ENCODE data around the gene KLRG1. TPM values are rescaled to one million over a fixed set of nuclear protein-coding genes. Genes with fewer than 3 reads are reported as not detected.

KLRG1 gene
- total and polyA plus RNA-seq, 5 donors from 2014 or later, result 4.8 to 22.2 (median 16.5) TPM

- Mint-ChIP-seq H3K27me3 (no peaks in the 10 kb centered on the region), H3K27ac (peak overlapping the region; percentile 8 to 94 (median 65)), H3K36me3 (peaks cover 17% of the 10 kb centered on the region), H3K4me3 (peak overlapping the region in 2 of 4 donors; percentile 55 to 64), H3K4me1 (peaks cover 23 to 89% (median 61%) of the 10 kb centered on the region in 4 donors), H3K9me3 (peaks cover 0 to 7% (median 3%) of the 10 kb centered on the region in 7 donors)
- H3K4me3 ChIP-seq (ENCODE audit: low read depth, low read length), result no peak overlapping the region
- H3K9me3 ChIP-seq (ENCODE audit: control insufficient read depth in 2 of 2, low read length in 2 of 2), result no peaks in the 10 kb centered on the region
- ATAC-seq (ENCODE audit: low read depth in 2 of 2) (no peak), DNase-seq (no peak)
- H3K36me3 ChIP-seq (ENCODE audit: control insufficient read depth, insufficient read depth, low read length), result no peaks in the 10 kb centered on the region
- no peaks in the 10 kb centered on the region for H3K27me3 ChIP-seq (ENCODE audit: control insufficient read depth, insufficient read depth, low read length)
- peaks cover 57% of the 10 kb centered on the region for H3K4me1 ChIP-seq (ENCODE audit: control insufficient read depth, insufficient read depth, low read length, poor library complexity, severe bottlenecking)
- H3K27ac ChIP-seq (ENCODE audit: insufficient read depth, low read length, poor library complexity, severe bottlenecking), result no peak overlapping the region
Measured at GRCh38 chr12:8957561-8957960, 31.8 kb upstream of the KLRG1 start.

- Mint-ChIP-seq H3K36me3 (peaks cover 13% of the 10 kb centered on the region), H3K27ac (peak overlapping the region; percentile 65 to 94 (median 92)), H3K9me3 (peaks cover 0 to 5% (median 3%) of the 10 kb centered on the region in 7 donors), H3K27me3 (no peaks in the 10 kb centered on the region), H3K4me1 (peaks cover 20 to 88% (median 56%) of the 10 kb centered on the region in 4 donors), H3K4me3 (peak overlapping the region in 1 of 4 donors; percentile 51)
- H3K27me3 ChIP-seq (ENCODE audit: control insufficient read depth, insufficient read depth, low read length), result no peaks in the 10 kb centered on the region
- H3K4me3 ChIP-seq (ENCODE audit: low read depth, low read length), result no peak overlapping the region
- H3K9me3 ChIP-seq (ENCODE audit: control insufficient read depth in 2 of 2, low read length in 2 of 2), result no peaks in the 10 kb centered on the region
- H3K4me1 ChIP-seq (ENCODE audit: control insufficient read depth, insufficient read depth, low read length, poor library complexity, severe bottlenecking), result peaks cover 52% of the 10 kb centered on the region
- no peak for ATAC-seq (ENCODE audit: low read depth in 2 of 2)
- DNase-seq, result no peak
- H3K27ac ChIP-seq (ENCODE audit: insufficient read depth, low read length, poor library complexity, severe bottlenecking), result no peak overlapping the region
- no peaks in the 10 kb centered on the region for H3K36me3 ChIP-seq (ENCODE audit: control insufficient read depth, insufficient read depth, low read length)
Measured at GRCh38 chr12:8958066-8958465, 31.3 kb upstream of the KLRG1 start.

GRCh38 chr12:8960176-8960575 is 29.2 kb upstream of the KLRG1 start:
- H3K36me3 Mint-ChIP-seq, result peaks cover 16% of the 10 kb centered on the region
- ATAC-seq (ENCODE audit: low read depth in 2 of 2), result peak; percentile 74 to 81
- peak overlapping the region; percentile 65 to 88 (median 85) for H3K27ac Mint-ChIP-seq
- H3K9me3 Mint-ChIP-seq, result peaks cover 0 to 10% (median 6%) of the 10 kb centered on the region in 7 donors
- Histone ChIP-seq H3K4me1 (ENCODE audit: control insufficient read depth, insufficient read depth, low read length, poor library complexity, severe bottlenecking) (peaks cover 31% of the 10 kb centered on the region), H3K36me3 (ENCODE audit: control insufficient read depth, insufficient read depth, low read length) (no peaks in the 10 kb centered on the region), H3K27me3 (ENCODE audit: control insufficient read depth, insufficient read depth, low read length) (no peaks in the 10 kb centered on the region), H3K27ac (ENCODE audit: insufficient read depth, low read length, poor library complexity, severe bottlenecking) (no peak overlapping the region), H3K4me3 (ENCODE audit: low read depth, low read length) (peak overlapping the region; percentile 46), H3K9me3 (ENCODE audit: control insufficient read depth in 2 of 2, low read length in 2 of 2) (no peaks in the 10 kb centered on the region)
- peaks cover 13 to 75% (median 41%) of the 10 kb centered on the region in 4 donors for H3K4me1 Mint-ChIP-seq
- H3K4me3 Mint-ChIP-seq, result peak overlapping the region; percentile 14 to 81 (median 62)
- peak in 1 of 3 donors; percentile 19 for DNase-seq
- no peaks in the 10 kb centered on the region for H3K27me3 Mint-ChIP-seq

- DNase-seq, result no peak
- H3K27ac Mint-ChIP-seq, result no peak overlapping the region
- ATAC-seq (ENCODE audit: low read depth in 2 of 2), result no peak
- Histone ChIP-seq H3K9me3 (ENCODE audit: control insufficient read depth in 2 of 2, low read length in 2 of 2) (peaks cover 20 to 22% of the 10 kb centered on the region in 2 experiments), H3K27ac (ENCODE audit: insufficient read depth, low read length, poor library complexity, severe bottlenecking) (no peak overlapping the region), H3K4me3 (ENCODE audit: low read depth, low read length) (no peak overlapping the region), H3K4me1 (ENCODE audit: control insufficient read depth, insufficient read depth, low read length, poor library complexity, severe bottlenecking) (no peaks in the 10 kb centered on the region), H3K27me3 (ENCODE audit: control insufficient read depth, insufficient read depth, low read length) (no peaks in the 10 kb centered on the region), H3K36me3 (ENCODE audit: control insufficient read depth, insufficient read depth, low read length) (no peaks in the 10 kb centered on the region)
- peaks cover 11% of the 10 kb centered on the region for H3K36me3 Mint-ChIP-seq
- peaks cover 0 to 16% (median 9%) of the 10 kb centered on the region in 4 donors for H3K4me1 Mint-ChIP-seq
- H3K27me3 Mint-ChIP-seq, result no peaks in the 10 kb centered on the region
- H3K9me3 Mint-ChIP-seq, result peaks cover 3 to 24% (median 15%) of the 10 kb centered on the region in 7 donors
- no peak overlapping the region for H3K4me3 Mint-ChIP-seq
Measured at GRCh38 chr12:8968761-8969160, 20.6 kb upstream of the KLRG1 start.

- DNase-seq (no peak), ATAC-seq (ENCODE audit: low read depth in 2 of 2) (no peak)
- Mint-ChIP-seq H3K9me3 (peaks cover 2 to 24% (median 12%) of the 10 kb centered on the region in 7 donors), H3K4me1 (peaks cover 5 to 13% (median 6%) of the 10 kb centered on the region in 4 donors), H3K27me3 (no peaks in the 10 kb centered on the region), H3K4me3 (no peak overlapping the region), H3K36me3 (peaks cover 10% of the 10 kb centered on the region), H3K27ac (peak overlapping the region in 2 of 3 donors; percentile 29 to 60)
- Histone ChIP-seq H3K27me3 (ENCODE audit: control insufficient read depth, insufficient read depth, low read length) (no peaks in the 10 kb centered on the region), H3K27ac (ENCODE audit: insufficient read depth, low read length, poor library complexity, severe bottlenecking) (no peak overlapping the region), H3K4me3 (ENCODE audit: low read depth, low read length) (no peak overlapping the region), H3K36me3 (ENCODE audit: control insufficient read depth, insufficient read depth, low read length) (no peaks in the 10 kb centered on the region), H3K9me3 (ENCODE audit: control insufficient read depth in 2 of 2, low read length in 2 of 2) (peaks cover 20 to 22% of the 10 kb centered on the region in 2 experiments), H3K4me1 (ENCODE audit: control insufficient read depth, insufficient read depth, low read length, poor library complexity, severe bottlenecking) (no peaks in the 10 kb centered on the region)
Measured at GRCh38 chr12:8969861-8970411, 19.4 kb upstream of the KLRG1 start.

GRCh38 chr12:8970432-8970831 is 18.9 kb upstream of the KLRG1 start:
- no peak overlapping the region for H3K4me3 ChIP-seq (ENCODE audit: low read depth, low read length)
- Mint-ChIP-seq H3K27ac (no peak overlapping the region), H3K9me3 (peaks cover 2 to 24% (median 10%) of the 10 kb centered on the region in 7 donors), H3K4me1 (peaks cover 5 to 14% (median 7%) of the 10 kb centered on the region in 4 donors), H3K36me3 (peaks cover 12% of the 10 kb centered on the region), H3K27me3 (peaks cover 2% of the 10 kb centered on the region), H3K4me3 (no peak overlapping the region)
- DNase-seq (no peak), ATAC-seq (ENCODE audit: low read depth in 2 of 2) (no peak)
- H3K4me1 ChIP-seq (ENCODE audit: control insufficient read depth, insufficient read depth, low read length, poor library complexity, severe bottlenecking), result no peaks in the 10 kb centered on the region
- H3K9me3 ChIP-seq (ENCODE audit: control insufficient read depth in 2 of 2, low read length in 2 of 2), result peaks cover 20 to 22% of the 10 kb centered on the region in 2 experiments
- H3K36me3 ChIP-seq (ENCODE audit: control insufficient read depth, insufficient read depth, low read length), result no peaks in the 10 kb centered on the region
- H3K27ac ChIP-seq (ENCODE audit: insufficient read depth, low read length, poor library complexity, severe bottlenecking), result no peak overlapping the region
- no peaks in the 10 kb centered on the region for H3K27me3 ChIP-seq (ENCODE audit: control insufficient read depth, insufficient read depth, low read length)

GRCh38 chr12:8980137-8980536 is 9.2 kb upstream of the KLRG1 start:
- Mint-ChIP-seq H3K36me3 (peaks cover 20% of the 10 kb centered on the region), H3K9me3 (peaks cover 0 to 26% (median 6%) of the 10 kb centered on the region in 7 donors), H3K27ac (peak overlapping the region in 2 of 3 donors; percentile 5 to 25), H3K27me3 (peaks cover 9% of the 10 kb centered on the region), H3K4me1 (peaks cover 4 to 12% (median 9%) of the 10 kb centered on the region in 4 donors), H3K4me3 (no peak overlapping the region)
- no peaks in the 10 kb centered on the region for H3K27me3 ChIP-seq (ENCODE audit: control insufficient read depth, insufficient read depth, low read length)
- DNase-seq (no peak), ATAC-seq (ENCODE audit: low read depth in 2 of 2) (no peak)
- no peaks in the 10 kb centered on the region for H3K4me1 ChIP-seq (ENCODE audit: control insufficient read depth, insufficient read depth, low read length, poor library complexity, severe bottlenecking)
- H3K9me3 ChIP-seq (ENCODE audit: control insufficient read depth in 2 of 2, low read length in 2 of 2), result peaks cover 7 to 15% of the 10 kb centered on the region in 2 experiments
- no peaks in the 10 kb centered on the region for H3K36me3 ChIP-seq (ENCODE audit: control insufficient read depth, insufficient read depth, low read length)
- H3K4me3 ChIP-seq (ENCODE audit: low read depth, low read length), result no peak overlapping the region
- H3K27ac ChIP-seq (ENCODE audit: insufficient read depth, low read length, poor library complexity, severe bottlenecking), result no peak overlapping the region

Measured in CD4-positive, CD25-positive, alpha-beta regulatory T cell (primary cell).